Heart left ventricle (tissue), 13 donors: ENCODE results near the gene VASN.
A peak's percentile ranks its signal among the peaks of the same experiment; 100 is the strongest.

Experiments
- CTCF ChIP-seq, 12 donors: fragments of 200-600 bp; sonication (generic) in 4 of 12; IDR thresholded peaks; one replicate each; pipeline versions ENCODE4 v1.5.0 to v1.8.0; 2018 to 2022; ENCODE audit warnings: antibody characterized with exemption in 12 of 12, mild to moderate bottlenecking in 5 of 12
- POLR2A ChIP-seq, 2 donors: fragments of 450-650 bp; IDR thresholded peaks; one replicate each; pipeline ENCODE4 v1.6.1; 2017; ENCODE audit warnings: antibody characterized with exemption in 2 of 2, mild to moderate bottlenecking in 2 of 2, moderate library complexity in 2 of 2
- donor health status: ischemic (EF 13 %, LVEDD 7.1; RV severe dilation, severe dysfunction).
- donor health status: DM: no; HTN: yes; CAD: no.
- donor health status: DM: no; HTN: no; CAD: no.
- donor health status: ischemic (EF 25% LVEDD 6.9; RV normal size, moderate dysfunction).
- donor health status: ischemic (EF 25% LVEDD 5.7; RV mildly dilated, moderate dysfunction).
- donor health status: ischemic (EF 35%, LVEDD 5.7; RV mildly dilated, moderate dysfunction).
- donor health status: nonischemic (EF 11% LVEDD 7.7; RV severe dilation, severe dysfunction).
- donor health status: DM: yes; HTN: yes; CAD: no.
- donor health status: PGD.
- donor health status: ischemic (EF 29% LVEDD 5.4; RV normal size, mild dysfunction).
- donor health status: nonischemic (EF 23%, LVEDD 6.1; RV moderate dilation, normal function).

- TF ChIP-seq CTCF (IDR thresholded peaks at IDR 0.05) (peak; percentile 35 to 78 (median 65)), POLR2A (IDR thresholded peaks at IDR 0.05) (no peak)
These were observed 43.4 kb upstream of the VASN start for GRCh38 chr16:4328046-4328781.
